HepG2 (cell line): ENCODE results near the gene AS3MT. TPM values are rescaled to one million over a fixed set of nuclear protein-coding genes. Genes with fewer than 3 reads are reported as not detected.

Experiments
- ATAC-seq: fragments of 200-7000 bp; cut with Tn5 transposase; 3 replicates; pipeline ENCODE4 v1.9.1; 2020; ENCODE audit warnings: mild to moderate bottlenecking, moderate library complexity
- BruUV-seq: library from RNA; stranded (reverse); fragments of 400-500 nt; replicated peaks from 2 replicates; lab custom pipeline; 2021; lab: Mats Ljungman, UMichigan
- CTCF ChIA-PET: fragments of 300-600 bp; formaldehyde crosslinking; extraction: SDS; loops from one replicate; lab custom pipeline; 2021; ENCODE audit warnings: low total read pairs, inconsistent platforms, low intra/inter-chr PET ratio; lab: Yijun Ruan, JAX
- POLR2A ChIA-PET: fragments of 350-600 bp; sonication (Branson Sonifier 250); formaldehyde crosslinking; loops from one replicate; lab custom pipeline; 2020; ENCODE audit warnings: antibody characterized with exemption, inconsistent platforms; lab: Yijun Ruan, JAX
- DNase-seq: peaks from one replicate; pipeline ENCODE4 v3.0.0-alpha.2; 2015; ENCODE audit warnings: low spot score
- FAIRE-seq: peaks from 3 replicates; lab custom pipeline; 2011; peaks lifted over from hg19 to GRCh38; lab: Jason Lieb, UNC
- H2AFZ ChIP-seq: one replicate; pipeline ENCODE4 v1.6.1; 2011; ENCODE audit warnings: low read length, inconsistent platforms
- H3K27ac ChIP-seq: fragments of 300-600 bp; 3 replicates; pipeline ENCODE4 v1.8.0; 2011; ENCODE audit warnings: mixed run types, mild to moderate bottlenecking, mixed read lengths, low read length, inconsistent platforms; ENCODE audit not compliant: insufficient read depth; ENCODE audit errors: extremely low read length
- H3K27me3 ChIP-seq, 2 experiments: fragments of 200-600 bp in 1 of 2; 2 replicates in 1 of 2; 3 replicates in 1 of 2; pipeline versions ENCODE4 v1.6.0 to v1.8.0; 2011; ENCODE audit warnings: low read length in 2 of 2, mild to moderate bottlenecking in 2 of 2, moderate library complexity in 2 of 2, inconsistent platforms in 1 of 2; ENCODE audit not compliant: insufficient read depth in 2 of 2, control insufficient read depth in 1 of 2
- H3K36me3 ChIP-seq, 2 experiments: fragments of 200-600 bp in 1 of 2; replicated peaks in 1 of 2; 2 replicates in 1 of 2; 3 replicates in 1 of 2; pipeline versions ENCODE4 v1.5.1 to v1.8.0; 2011; ENCODE audit warnings: low read length in 2 of 2, inconsistent platforms in 1 of 2; ENCODE audit not compliant: insufficient read depth in 2 of 2, control insufficient read depth in 1 of 2
- H3K4me1 ChIP-seq: 2 replicates; pipeline ENCODE4 v1.5.1; 2012; ENCODE audit warnings: low read length, inconsistent platforms; ENCODE audit not compliant: insufficient read depth
- H3K4me2 ChIP-seq: 2 replicates; pipeline ENCODE4 v1.6.0; 2011; ENCODE audit warnings: low read depth, low read length, inconsistent platforms
- H3K4me3 ChIP-seq, 3 experiments: fragments of 200-600 bp in 1 of 3; sonication (generic), shearing (Covaris generic) in 1 of 3; replicated peaks in 1 of 3; 2 replicates each; pipeline ENCODE4 v1.5.1; 2011 to 2016; ENCODE audit warnings: low read length in 3 of 3, inconsistent platforms in 2 of 3, low read depth in 2 of 3, mild to moderate bottlenecking in 2 of 3, control low read depth in 1 of 3, mixed read lengths in 1 of 3; ENCODE audit not compliant: insufficient read depth in 1 of 3
- H3K79me2 ChIP-seq: one replicate; pipeline ENCODE4 v1.6.1; 2011; ENCODE audit warnings: low read length, inconsistent platforms; ENCODE audit not compliant: insufficient read depth
- H3K9ac ChIP-seq: 2 replicates; pipeline ENCODE4 v1.6.0; 2011; ENCODE audit warnings: mild to moderate bottlenecking, low read depth, low read length, inconsistent platforms; ENCODE audit not compliant: insufficient read depth
- H3K9me3 ChIP-seq: 2 replicates; pipeline ENCODE4 v1.5.1; 2012; ENCODE audit warnings: mild to moderate bottlenecking, low read length
- H4K20me1 ChIP-seq: 2 replicates; pipeline ENCODE4 v1.6.0; 2011; ENCODE audit warnings: inconsistent platforms, mild to moderate bottlenecking, low read length, moderate library complexity; ENCODE audit not compliant: insufficient read depth
- CTCF ChIP-seq: sonication (generic); formaldehyde crosslinking; IDR thresholded peaks from 2 replicates; pipeline ENCODE4 v1.5.0; 2020; ENCODE audit warnings: mild to moderate bottlenecking, missing genetic modification reagents, moderate library complexity
- EZH2 ChIP-seq: conservative IDR thresholded peaks from 2 replicates; pipeline ENCODE4 v1.6.1; 2012; ENCODE audit warnings: mild to moderate bottlenecking, low read depth, low read length, moderate library complexity
- HNRNPH1 ChIP-seq: fragments of 200-400 bp; formaldehyde crosslinking; optimal IDR thresholded peaks from 2 replicates; pipeline ENCODE3; 2017; ENCODE audit warnings: mild to moderate bottlenecking, low read depth, low read length
- NFIB ChIP-seq: sonication (generic); formaldehyde crosslinking; IDR thresholded peaks from 2 replicates; pipeline ENCODE4 v1.9.0; 2021; ENCODE audit warnings: missing genetic modification reagents, mild to moderate bottlenecking, borderline replicate concordance
- PHF21A ChIP-seq: sonication (generic); formaldehyde crosslinking; IDR thresholded peaks from 2 replicates; pipeline ENCODE4 v1.5.0; 2020; ENCODE audit warnings: mild to moderate bottlenecking, missing genetic modification reagents
- POGK ChIP-seq: sonication (generic); formaldehyde crosslinking; conservative IDR thresholded peaks from 2 replicates; pipeline ENCODE4 v1.8.0; 2022; ENCODE audit warnings: mild to moderate bottlenecking, moderate library complexity, missing genetic modification reagents
- SP1 ChIP-seq, 2 experiments: fragments of 450-650 bp in 1 of 2; sonication (generic) in 1 of 2; formaldehyde crosslinking in 1 of 2; IDR thresholded peaks; 2 replicates each; pipeline versions ENCODE4 v1.4.0 to v1.6.1; 2016 to 2020; ENCODE audit warnings: missing genetic modification reagents in 1 of 2
- ZNF10 ChIP-seq: sonication (generic); formaldehyde crosslinking; IDR thresholded peaks from 2 replicates; pipeline ENCODE4 v1.4.0; 2020; ENCODE audit warnings: mild to moderate bottlenecking, low read depth, missing genetic modification reagents, borderline replicate concordance
- ZNF34 ChIP-seq: sonication (generic); formaldehyde crosslinking; IDR thresholded peaks from 2 replicates; pipeline ENCODE4 v1.4.0; 2020; ENCODE audit warnings: mild to moderate bottlenecking, missing genetic modification reagents, borderline replicate concordance
- ZNF574 ChIP-seq: sonication (generic); formaldehyde crosslinking; IDR thresholded peaks from 2 replicates; pipeline ENCODE4 v1.4.0; 2020; ENCODE audit warnings: missing genetic modification reagents
- ZNF629 ChIP-seq: sonication (generic); formaldehyde crosslinking; conservative IDR thresholded peaks from 2 replicates; pipeline ENCODE4 v1.5.0; 2020; ENCODE audit warnings: missing genetic modification reagents
- ZNF770 ChIP-seq: sonication (generic); formaldehyde crosslinking; IDR thresholded peaks from 2 replicates; pipeline ENCODE4 v1.5.0; 2020; ENCODE audit warnings: mild to moderate bottlenecking, missing genetic modification reagents
- WGBS: methylation state at CpG from one replicate; pipeline ENCODE4 v1.1.6; 2017; ENCODE audit warnings: low lambda C conversion rate; 5-methylcytosine and 5-hydroxymethylcytosine counted together
- in situ Hi-C: cut with HindIII; loops from 2 replicates; pipeline ENCODE4 v1.10.0; 2017; ENCODE audit warnings: low pct_unique_long_range_greater_than_20kb; ENCODE audit not compliant: extremely low pct_ligation_motif_present
- intact Hi-C: fragments of 100-400 bp; cut with micrococcal nuclease; formaldehyde crosslinking; loops from one replicate; pipeline ENCODE4 v1.10.0; 2022; ENCODE audit not compliant: unreplicated experiment
- polyA plus RNA-seq, 8 experiments: library from polyadenylated mRNA; depleted of rRNA in 3 of 8; stranded (reverse) in 7 of 8; unstranded in 1 of 8; fragments of >200 nt; fragmentation: Illumina TruSeq in 4 of 8; extraction: Trizol in 4 of 8; gene quantifications; 2 replicates each; pipeline versions ENCODE4 v1.2.1 to v1.2.3, GENCODE V29; 2011 to 2016; ENCODE audit warnings: low read depth in 4 of 8, missing spikeins in 1 of 8, mixed read lengths in 1 of 8; ENCODE audit not compliant: insufficient read depth in 1 of 8
- total RNA-seq, 5 experiments: library from RNA; depleted of rRNA; stranded (reverse); fragments of >200 nt; fragmentation: Illumina TruSeq; extraction: Trizol; gene quantifications; 2 replicates each; pipeline ENCODE4 v1.2.3, GENCODE V29; 2016; ENCODE audit warnings: low read depth in 1 of 5

Gene AS3MT
- total and polyA plus RNA-seq, 2 of the 13 experiments (the other 11 are each of a cell fraction or from before 2014, with no cell fraction given): 8.7 to 17.4 TPM

- TF ChIP-seq ZNF770 (CRISPR knock-in tag): no peak
- TF ChIP-seq, all 625 proteins: peak for 0
Observed at GRCh38 chr10:102904346-102904745, 35.1 kb downstream of the AS3MT start (continued).

GRCh38 chr10:102906507-102906906 lies 37.2 kb downstream of the AS3MT start:
- H3K27ac ChIP-seq: no peak overlapping the region
- TF ChIP-seq POGK (CRISPR knock-in tag) (no peak), HNRNPH1 (no peak), CTCF (no peak), EZH2 (no peak), ZNF34 (no peak), ZNF629 (no peak), ZNF574 (CRISPR knock-in tag) (no peak), ZNF10 (CRISPR knock-in tag) (no peak), NFIB (CRISPR knock-in tag) (no peak), PHF21A (CRISPR knock-in tag) (no peak), SP1 (IDR thresholded peaks at IDR 0.05) (no peak), SP1 (CRISPR knock-in tag; IDR thresholded peaks at IDR 0.05) (no peak)
- TF ChIP-seq, all 625 proteins: peak for 0
- Histone ChIP-seq H3K4me2 (no peak overlapping the region), H3K4me3 (no peak overlapping the region), H3K36me3 (no peaks in the 10 kb centered on the region), H4K20me1 (no peaks in the 10 kb centered on the region), H3K4me1 (peaks cover 21% of the 10 kb centered on the region), H3K79me2 (no peaks in the 10 kb centered on the region), H3K9ac (no peak overlapping the region), H3K27me3 (no peaks in the 10 kb centered on the region), H2AFZ (no peak overlapping the region), H3K9me3 (no peaks in the 10 kb centered on the region)
- no peak for FAIRE-seq
- CTCF ChIA-PET: no interaction called here
- POLR2A ChIA-PET: no interaction called here
- 93% methylated on average over 4 of the region's 4 CpGs for WGBS
- intact Hi-C loops: no loop called here
- DNase-seq: no peak
- no TSS peak for BruUV-seq
- in situ Hi-C loops: loop anchor here (10.0 kb wide), 1 partner anchor 182 kb away; no protein-coding TSS in a partner anchor
- ATAC-seq: no peak
